A549 treated with AZD2906 at 1 μM for 4 hours (cell line): ENCODE data around the gene CIP2A. TPM values are rescaled to one million over a fixed set of nuclear protein-coding genes. Genes with fewer than 3 reads are reported as not detected.

ENCODE experiments used
- total RNA-seq: library from RNA; stranded (reverse); fragments of 200-300 nt; extraction: Qiagen RNA extraction; gene quantifications from 5 replicates; pipeline ENCODE4 v1.2.3, GENCODE V29; 2022

CIP2A gene
- 14.2 to 18.8 TPM (median 17.7 TPM) in 5 replicates for total RNA-seq

DNA sequence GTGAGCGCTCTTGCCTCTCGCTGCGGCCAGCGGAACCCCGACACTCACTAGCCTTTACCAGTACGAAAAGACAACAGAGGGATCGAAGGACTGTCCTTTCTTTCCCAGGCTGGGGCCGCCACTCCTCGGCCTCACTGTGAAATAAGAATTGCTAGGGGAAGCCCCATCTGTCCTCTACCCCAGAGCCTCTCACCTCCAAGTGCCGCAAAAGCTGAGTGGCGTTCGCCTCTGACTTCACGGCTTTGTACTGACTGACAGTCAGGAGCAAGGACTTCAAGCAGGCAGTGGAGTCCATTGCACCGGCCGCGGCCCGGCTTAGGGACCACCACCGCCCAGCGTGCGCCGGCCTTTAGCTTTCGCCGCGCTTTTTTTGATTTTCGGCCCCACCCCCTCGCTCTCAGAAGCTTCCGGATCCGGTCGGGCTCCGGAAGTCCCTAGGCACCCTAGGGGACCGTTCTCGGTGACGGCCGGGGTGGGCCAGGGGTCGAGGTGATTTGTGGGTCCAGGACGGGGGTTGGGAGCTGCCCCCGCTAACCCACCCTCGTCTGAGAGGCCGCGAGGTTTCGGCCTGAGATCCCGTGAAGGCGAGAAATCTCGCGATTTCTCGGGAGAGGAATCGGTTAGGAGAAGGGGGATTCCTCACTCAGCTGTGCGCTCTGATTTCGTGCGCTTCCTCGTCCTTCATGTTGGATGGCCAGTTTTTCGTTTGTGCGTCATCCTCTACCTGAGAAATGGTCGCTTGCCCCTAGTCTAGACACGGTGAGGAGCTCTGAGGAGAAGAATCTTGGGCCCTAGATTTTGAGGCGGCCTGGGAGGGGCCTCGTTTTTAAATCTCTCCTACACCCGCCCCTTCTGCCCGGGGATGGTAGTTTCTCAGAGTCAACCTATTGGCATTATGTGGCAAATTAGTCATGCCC, at the start of gene CIP2A, which contains the start of gene DZIP3:
CIP2A (minus strand) TSS at position 358 of the 917 bp plus-strand sequence; CDS start at position 295, 63 bp downstream.
DZIP3 (plus strand) TSS at position 642 of the 917 bp plus-strand sequence. CDS start 15,685 bp downstream, outside the sequence.

GRCh38 chr3:108510496-108510895, 78.7 kb downstream of the CIP2A start, which contains the start of gene MYH15:
TSS of gene MYH15 (minus strand) at chr3:108510596. CDS start at chr3:108510530, 66 bp downstream.

Other genes starting within 250 kb of the CIP2A start
- gene MYH15, start 78.8 kb downstream of the CIP2A start, total RNA-seq: 0.06 to 0.15 TPM (median 0.09 TPM) in 5 replicates
- 3.6 to 4.2 TPM (median 3.8 TPM) in 5 replicates for gene DZIP3, start 284 bp upstream of the CIP2A start, total RNA-seq
- gene RETNLB, start 168.0 kb upstream of the CIP2A start, total RNA-seq: not detected in 5 replicates
- gene TRAT1, start 233.3 kb upstream of the CIP2A start, total RNA-seq: not detected in 5 replicates